Measurements from ENCODE around the gene SLC39A5.

SLC39A5 gene

DNA sequence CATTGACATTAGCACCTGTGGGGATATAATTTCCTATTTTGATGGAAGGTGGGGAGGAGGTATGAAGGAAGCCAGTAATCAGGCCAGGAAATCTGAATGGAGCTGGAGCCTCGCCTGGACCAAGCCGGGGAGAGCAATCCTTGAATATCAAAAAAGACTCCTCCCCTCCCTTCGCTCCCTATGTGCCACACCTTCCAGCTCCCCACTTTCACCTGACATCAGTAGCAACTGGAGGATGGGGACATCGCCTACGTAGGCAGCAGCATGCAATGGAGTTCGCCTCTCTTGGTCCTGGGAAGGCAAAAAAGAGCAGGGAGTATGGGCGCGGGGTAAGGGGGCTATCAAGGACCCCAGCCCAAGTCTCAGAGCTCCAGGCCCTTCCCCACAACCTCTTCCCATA lies 27.2 kb downstream of the SLC39A5 start:
- peaks cover 32% of the 10 kb centered on the region for H3K79me2 ChIP-seq (ENCODE audit: low read length)
- H3K9me2 ChIP-seq (replicated peaks; ENCODE audit: insufficient read depth, low read length), result no peaks in the 10 kb centered on the region
- H3K27ac ChIP-seq (ENCODE audit: low read length), result no peak overlapping the region
- DNase-seq, result no peak
- H3K36me3 ChIP-seq (replicated peaks; ENCODE audit: insufficient read depth, low read length), result peaks cover 4% of the 10 kb centered on the region
- no peaks in the 10 kb centered on the region for H4K20me1 ChIP-seq (ENCODE audit: insufficient read depth, low read length)
- H3K27me3 ChIP-seq (replicated peaks; ENCODE audit: insufficient read depth, low read length), result no peaks in the 10 kb centered on the region
- H3K4me2 ChIP-seq (ENCODE audit: low read depth, low read length), result peak overlapping the region; percentile 84
- H3K9ac ChIP-seq (ENCODE audit: low read length), result peak overlapping the region; percentile 76; the same call in 1 of the 2 replicates
- H3K4me3 ChIP-seq (ENCODE audit: low read length), result peak overlapping the region; percentile 89
- no peaks in the 10 kb centered on the region for H3F3A ChIP-seq (ENCODE audit: insufficient read depth, low read length)
- no peaks in the 10 kb centered on the region for H3K9me3 ChIP-seq (replicated peaks; ENCODE audit: insufficient read depth, low read length)
- 0 out of 2 replicates have a peak, but pooled peaks cover 4% of the 10 kb centered on the region for H3K4me1 ChIP-seq (ENCODE audit: low read length)
- TF ChIP-seq EZH2phosphoT487 (IDR thresholded peaks at IDR 0.05; ENCODE audit: low read length), result no peak
- TF ChIP-seq EZH2 (optimal IDR thresholded peaks at IDR 0.05; ENCODE audit: low read depth, low read length), result no peak
- TF ChIP-seq, protein P1, sequence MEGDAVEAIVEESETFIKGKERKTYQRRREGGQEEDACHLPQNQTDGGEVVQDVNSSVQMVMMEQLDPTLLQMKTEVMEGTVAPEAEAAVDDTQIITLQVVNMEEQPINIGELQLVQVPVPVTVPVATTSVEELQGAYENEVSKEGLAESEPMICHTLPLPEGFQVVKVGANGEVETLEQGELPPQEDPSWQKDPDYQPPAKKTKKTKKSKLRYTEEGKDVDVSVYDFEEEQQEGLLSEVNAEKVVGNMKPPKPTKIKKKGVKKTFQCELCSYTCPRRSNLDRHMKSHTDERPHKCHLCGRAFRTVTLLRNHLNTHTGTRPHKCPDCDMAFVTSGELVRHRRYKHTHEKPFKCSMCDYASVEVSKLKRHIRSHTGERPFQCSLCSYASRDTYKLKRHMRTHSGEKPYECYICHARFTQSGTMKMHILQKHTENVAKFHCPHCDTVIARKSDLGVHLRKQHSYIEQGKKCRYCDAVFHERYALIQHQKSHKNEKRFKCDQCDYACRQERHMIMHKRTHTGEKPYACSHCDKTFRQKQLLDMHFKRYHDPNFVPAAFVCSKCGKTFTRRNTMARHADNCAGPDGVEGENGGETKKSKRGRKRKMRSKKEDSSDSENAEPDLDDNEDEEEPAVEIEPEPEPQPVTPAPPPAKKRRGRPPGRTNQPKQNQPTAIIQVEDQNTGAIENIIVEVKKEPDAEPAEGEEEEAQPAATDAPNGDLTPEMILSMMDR (IDR thresholded peaks at IDR 0.05; ENCODE audit: low read length), result no peak
- H2AFZ ChIP-seq (ENCODE audit: low read length), result 0 out of 2 replicates have a peak overlapping the region, but pooled peaks have one; percentile 92

DNA sequence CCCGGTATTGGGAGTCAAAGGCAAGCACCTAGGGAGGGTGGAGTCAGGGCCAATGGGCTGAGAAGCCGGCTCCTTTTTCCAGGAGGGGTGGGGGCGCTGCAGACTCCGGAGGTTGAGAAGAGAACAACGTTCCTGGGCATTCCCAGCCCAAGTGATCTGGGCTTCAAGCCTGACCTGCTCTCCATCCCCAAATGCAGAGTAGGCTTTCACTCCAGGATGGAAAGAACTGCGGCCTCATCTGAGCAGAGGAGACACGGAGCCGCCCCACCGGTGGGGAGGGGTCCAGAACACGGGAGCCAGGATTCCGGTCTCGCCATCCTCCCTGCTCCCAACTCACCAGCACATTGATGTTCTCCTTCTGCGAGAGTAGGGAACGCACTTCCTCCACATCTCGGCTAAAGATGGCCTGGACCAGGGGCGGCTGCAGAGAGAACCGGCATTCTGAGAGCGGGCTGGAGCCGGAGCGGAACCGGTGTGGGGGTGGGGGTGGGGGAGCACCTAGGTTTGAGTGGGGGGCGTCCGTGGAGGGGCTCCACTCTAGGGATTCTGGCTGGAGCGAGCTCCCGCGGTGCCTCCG lies 27.7 kb downstream of the SLC39A5 start:
- no peaks in the 10 kb centered on the region for H3K9me2 ChIP-seq (replicated peaks; ENCODE audit: insufficient read depth, low read length)
- H3K79me2 ChIP-seq (ENCODE audit: low read length), result peaks cover 32% of the 10 kb centered on the region
- no peaks in the 10 kb centered on the region for H4K20me1 ChIP-seq (ENCODE audit: insufficient read depth, low read length)
- peaks cover under 1% of the 10 kb centered on the region for H3K36me3 ChIP-seq (replicated peaks; ENCODE audit: insufficient read depth, low read length)
- no peaks in the 10 kb centered on the region for H3F3A ChIP-seq (ENCODE audit: insufficient read depth, low read length)
- H3K4me2 ChIP-seq (ENCODE audit: low read depth, low read length), result peak overlapping the region; percentile 84
- 0 out of 2 replicates have a peak, but pooled peaks cover 4% of the 10 kb centered on the region for H3K4me1 ChIP-seq (ENCODE audit: low read length)
- H3K4me3 ChIP-seq (ENCODE audit: low read length), result peak overlapping the region; percentile 89
- TF ChIP-seq, protein P1 (IDR thresholded peaks at IDR 0.05; ENCODE audit: low read length), result no peak
- TF ChIP-seq EZH2phosphoT487 (IDR thresholded peaks at IDR 0.05; ENCODE audit: low read length), result no peak
- no peak for TF ChIP-seq EZH2 (optimal IDR thresholded peaks at IDR 0.05; ENCODE audit: low read depth, low read length)
- H3K9me3 ChIP-seq (replicated peaks; ENCODE audit: insufficient read depth, low read length), result no peaks in the 10 kb centered on the region
- no peak overlapping the region for H3K27ac ChIP-seq (ENCODE audit: low read length)
- peak overlapping the region; percentile 92 for H2AFZ ChIP-seq (ENCODE audit: low read length)
- no peaks in the 10 kb centered on the region for H3K27me3 ChIP-seq (replicated peaks; ENCODE audit: insufficient read depth, low read length)
- H3K9ac ChIP-seq (ENCODE audit: low read length), result peak overlapping the region; percentile 76
- DNase-seq, result no peak

DNA sequence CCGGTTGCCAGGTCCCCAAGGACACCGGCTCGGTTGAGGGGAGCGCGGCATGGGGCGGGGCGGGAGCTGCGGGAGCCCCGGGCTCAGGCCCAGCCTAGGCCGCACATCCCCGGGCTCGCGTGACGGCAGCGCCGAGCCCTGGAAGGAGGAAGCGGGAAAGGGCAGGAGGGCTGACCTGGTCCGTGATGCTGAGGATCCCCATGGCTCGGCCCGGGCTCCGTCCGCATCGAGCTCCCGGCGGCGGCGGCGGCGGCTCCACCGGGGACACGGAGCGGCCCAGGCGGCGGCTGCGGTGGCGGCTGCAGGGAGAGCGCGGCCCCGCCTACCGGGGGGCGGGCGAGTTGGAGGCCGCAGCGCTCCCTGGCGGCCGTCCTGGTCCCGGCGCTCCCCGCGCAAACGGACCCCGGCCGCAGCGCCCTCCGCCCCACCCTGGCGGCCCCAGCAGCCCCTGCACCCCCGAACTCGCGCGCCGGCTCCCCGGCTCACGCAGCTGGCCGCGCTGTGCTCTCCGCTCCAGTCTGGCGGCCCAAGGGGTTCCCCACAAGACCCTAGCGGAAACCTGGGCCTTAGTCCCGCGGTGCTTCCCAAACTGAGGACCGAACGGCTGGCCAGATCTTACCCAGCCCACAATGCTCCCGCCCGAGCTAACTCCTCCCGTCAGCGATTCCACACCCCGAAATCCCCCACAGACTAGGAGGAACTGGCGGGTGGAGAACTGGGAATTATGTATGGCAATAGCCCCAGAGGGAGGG lies 28.4 kb downstream of the SLC39A5 start, which contains the start of gene ANKRD52:
Gene ANKRD52, minus strand, starts transcription at position 317 of the 752 bp plus-strand sequence. Its CDS starts 115 bp downstream, at position 202.
- Histone ChIP-seq H3K36me3 (replicated peaks; ENCODE audit: insufficient read depth, low read length) (no peaks in the 10 kb centered on the region; the same call in none of the 2 replicates), H3K27ac (ENCODE audit: low read length) (no peak within 1 kb of the TSS; the same call in 1 of the 2 replicates), H3K9me3 (replicated peaks; ENCODE audit: insufficient read depth, low read length) (no peaks in the 10 kb centered on the region), H3K9me2 (replicated peaks; ENCODE audit: insufficient read depth, low read length) (no peaks in the 10 kb centered on the region), H3K4me1 (ENCODE audit: low read length) (0 out of 2 replicates have a peak, but pooled peaks cover 4% of the 10 kb centered on the region), H3K9ac (ENCODE audit: low read length) (peak within 1 kb of the TSS; percentile 76), H4K20me1 (ENCODE audit: insufficient read depth, low read length) (no peaks in the 10 kb centered on the region), H3K4me2 (ENCODE audit: low read depth, low read length) (peak within 1 kb of the TSS; percentile 85), H3K27me3 (replicated peaks; ENCODE audit: insufficient read depth, low read length) (no peaks in the 10 kb centered on the region), H3F3A (ENCODE audit: insufficient read depth, low read length) (no peaks in the 10 kb centered on the region), H2AFZ (ENCODE audit: low read length) (peak within 1 kb of the TSS; percentile 96), H3K79me2 (ENCODE audit: low read length) (peaks cover 32% of the 10 kb centered on the region), H3K4me3 (ENCODE audit: low read length) (peak within 1 kb of the TSS; percentile 89)
- DNase-seq, result peak; percentile 86
- TF ChIP-seq, protein P1 (IDR thresholded peaks at IDR 0.05; ENCODE audit: low read length), result peak; percentile 49
- no peak for TF ChIP-seq EZH2phosphoT487 (IDR thresholded peaks at IDR 0.05; ENCODE audit: low read length)
